LNCAP (cell line): ENCODE measurements around the gene ZNF773.
"Not testable (repeated sequence)": the region's sequence is repeated elsewhere in the genome, so short reads cannot be mapped to it uniquely, and the experiment has no call there.

Experiments
- CTCF ChIP-seq: fragments of 450-650 bp; IDR thresholded peaks from 2 replicates; pipeline ENCODE4 v1.5.1; 2017; ENCODE audit warnings: mild to moderate bottlenecking

ZNF773 gene

GRCh38 chr19:57499680-57500395 lies at the start of gene ZNF773:
Gene ZNF773 (plus strand): TSS chr19:57499938. CDS start chr19:57500081, 143 bp downstream.
- TF ChIP-seq CTCF = not testable (repeated sequence)

- TF ChIP-seq CTCF = no peak
Observed at GRCh38 chr19:57452307-57452706, 47.4 kb upstream of the ZNF773 start.

GRCh38 chr19:57465680-57466381 lies 33.9 kb upstream of the ZNF773 start:
- peak; percentile 43; the same call in 1 of the 2 replicates for TF ChIP-seq CTCF

GRCh38 chr19:57466489-57466888 lies 33.2 kb upstream of the ZNF773 start:
- TF ChIP-seq CTCF = no peak

GRCh38 chr19:57473646-57474045 lies 26.1 kb upstream of the ZNF773 start:
- TF ChIP-seq CTCF = no peak

- peak; percentile 24; the same call in 1 of the 2 replicates for TF ChIP-seq CTCF
Observed at GRCh38 chr19:57477191-57478008, 22.3 kb upstream of the ZNF773 start, which contains the start of gene ZNF772. Gene ZNF772 (minus strand): TSS chr19:57477566. CDS start chr19:57477309, 257 bp downstream.
